Suppressor macrophage treated with lipopolysaccharide for 4 hours (primary cell): ENCODE results near the gene RPS19.
"Not testable (repeated sequence)": the region's sequence is repeated elsewhere in the genome, so short reads cannot be mapped to it uniquely, and the experiment has no call there.

Experiments used
- DNase-seq: peaks from one replicate; pipeline ENCODE4 v3.0.0-alpha.2; 2020

Gene RPS19

DNA sequence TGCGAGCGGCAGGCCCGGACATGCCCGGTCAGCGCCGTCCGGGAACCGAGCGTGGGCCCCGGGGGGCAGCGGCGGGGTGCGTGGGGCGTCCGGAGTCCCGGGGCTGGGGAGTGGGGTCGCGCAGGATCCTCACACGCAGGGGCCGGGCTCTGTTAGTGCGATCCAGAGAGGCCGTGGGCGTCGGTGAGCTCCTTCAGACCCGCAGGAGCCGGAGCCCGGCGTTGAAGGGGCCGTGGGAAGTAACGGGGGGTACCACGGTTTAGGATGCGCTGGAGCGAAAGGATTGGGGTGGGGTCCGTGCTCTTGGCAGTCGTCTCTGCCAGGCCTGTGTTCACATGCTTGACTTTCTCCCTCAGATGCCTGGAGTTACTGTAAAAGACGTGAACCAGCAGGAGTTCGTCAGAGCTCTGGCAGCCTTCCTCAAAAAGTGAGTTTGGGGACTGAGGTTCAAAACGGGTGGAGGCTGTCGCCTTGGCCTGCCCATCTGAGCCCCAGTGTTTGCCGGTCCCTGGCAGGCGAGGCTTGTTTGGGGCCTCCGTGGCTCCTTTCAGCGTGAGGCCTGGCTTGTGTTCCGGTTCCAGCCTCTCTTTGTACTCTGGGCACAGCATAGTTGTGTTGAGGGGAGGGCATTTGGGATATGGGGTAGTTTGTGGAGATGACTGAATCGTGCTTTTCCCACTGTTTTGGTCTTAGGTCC is 512 bp downstream of the RPS19 start:
- peak; percentile 25 for DNase-seq

DNA sequence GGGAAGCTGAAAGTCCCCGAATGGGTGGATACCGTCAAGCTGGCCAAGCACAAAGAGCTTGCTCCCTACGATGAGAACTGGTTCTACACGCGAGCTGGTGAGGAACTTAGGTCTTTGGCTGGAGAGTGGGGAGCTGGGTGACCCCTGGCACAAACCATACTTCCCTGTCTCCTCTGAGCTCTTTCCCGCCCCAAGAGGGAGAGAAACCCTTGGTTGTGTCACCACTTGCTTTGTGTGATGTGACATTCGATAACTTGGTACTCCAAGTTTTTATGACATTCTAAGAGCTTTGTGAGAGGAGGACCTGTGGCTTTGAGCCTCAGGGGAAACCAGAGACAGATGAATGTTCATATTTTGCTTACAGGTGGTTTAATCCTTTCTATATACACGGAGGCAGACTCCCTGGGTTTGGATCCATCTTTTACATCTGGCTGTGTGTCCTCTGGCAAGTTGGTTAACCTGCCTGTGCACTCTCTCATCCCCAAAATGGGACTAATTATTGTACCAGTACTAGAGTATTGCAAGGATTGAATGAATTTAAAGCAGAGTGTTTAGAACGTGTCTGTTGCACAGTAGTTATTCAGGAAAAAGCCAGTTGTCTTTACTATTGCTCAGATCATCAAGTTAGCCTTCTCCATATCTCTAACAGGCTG is 1.2 kb downstream of the RPS19 start:
- DNase-seq = no peak

DNA sequence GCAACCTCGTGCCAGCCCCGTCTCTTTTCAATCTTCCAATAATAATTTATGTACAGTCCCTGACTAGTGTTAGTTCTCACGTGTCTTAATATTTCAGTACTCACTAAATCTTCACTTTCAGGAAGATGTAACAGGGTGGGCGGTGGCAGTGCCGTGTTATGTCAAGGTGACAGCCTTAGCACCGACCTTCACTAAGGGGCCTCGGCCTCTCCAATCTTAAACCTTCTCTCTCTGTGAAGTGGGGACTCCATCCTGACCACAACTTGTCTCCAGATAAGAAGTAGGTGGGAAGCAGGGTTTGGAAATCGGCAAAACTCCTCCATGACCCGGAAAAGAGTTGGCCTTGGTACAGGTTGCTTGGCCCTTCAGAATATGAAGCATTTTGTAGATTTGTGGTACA is 1.8 kb downstream of the RPS19 start:
- no peak for DNase-seq

DNA sequence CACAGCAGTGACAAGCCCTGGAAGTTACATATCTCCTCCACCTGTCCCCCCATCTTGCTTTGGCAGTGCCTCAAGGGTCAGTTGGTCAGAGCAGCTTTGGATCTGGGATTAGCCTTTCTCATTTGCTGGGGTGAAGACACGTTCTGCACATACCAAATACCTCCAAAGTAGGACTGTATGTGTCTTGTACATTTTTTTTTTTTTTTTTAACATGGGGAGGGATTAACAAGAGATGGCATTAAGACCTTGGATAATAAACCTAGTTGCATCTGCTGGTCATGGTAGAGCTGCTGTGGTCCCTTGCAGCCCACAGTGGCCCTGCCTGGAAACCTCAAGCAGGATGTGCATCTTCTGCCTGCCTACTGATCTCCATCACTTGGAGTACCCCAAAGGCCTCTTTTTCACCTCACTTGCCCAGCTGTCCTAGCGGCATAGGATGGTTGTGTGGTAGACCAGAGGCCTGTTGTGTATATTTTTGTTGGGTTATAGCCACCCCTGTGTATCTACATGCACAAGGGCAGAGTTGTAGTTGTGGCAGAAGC is 2.5 kb downstream of the RPS19 start:
- no peak for DNase-seq

DNA sequence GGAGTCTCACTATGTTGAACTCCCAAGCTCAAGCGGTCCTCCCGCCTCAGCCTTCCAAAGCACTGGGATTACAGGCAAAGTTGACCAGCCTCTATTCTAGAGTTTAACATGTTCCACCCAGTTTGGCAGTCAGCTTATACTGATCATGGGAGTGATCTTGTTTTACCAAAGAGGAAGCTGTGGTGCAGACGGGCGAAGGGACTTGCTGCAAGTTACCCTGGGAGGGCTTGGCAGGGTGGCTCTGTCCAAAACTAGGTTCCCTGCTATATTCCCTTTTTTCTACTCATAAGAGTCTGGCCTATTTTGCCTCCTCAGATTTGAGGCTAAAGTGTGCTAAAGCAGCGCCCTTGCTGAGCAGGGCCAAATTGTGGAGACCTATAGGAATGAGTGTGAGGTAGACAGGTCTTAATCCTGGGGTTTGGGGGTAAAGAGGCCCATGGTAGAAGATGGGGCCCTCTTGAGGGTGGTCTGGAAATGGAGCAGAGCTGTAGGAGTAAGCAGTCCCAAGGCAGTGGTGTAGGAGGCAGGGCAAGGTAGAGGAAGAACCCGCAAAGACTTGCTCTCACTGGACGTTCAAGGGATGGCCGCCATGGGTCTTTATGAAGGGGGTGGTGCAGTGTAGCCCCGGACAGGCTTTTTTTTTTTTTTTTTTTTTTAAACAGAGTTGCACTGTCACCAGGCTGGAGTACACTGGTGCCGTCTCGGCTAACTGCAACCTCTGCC is 3.3 kb downstream of the RPS19 start:
- peak; percentile 23 for DNase-seq

DNA sequence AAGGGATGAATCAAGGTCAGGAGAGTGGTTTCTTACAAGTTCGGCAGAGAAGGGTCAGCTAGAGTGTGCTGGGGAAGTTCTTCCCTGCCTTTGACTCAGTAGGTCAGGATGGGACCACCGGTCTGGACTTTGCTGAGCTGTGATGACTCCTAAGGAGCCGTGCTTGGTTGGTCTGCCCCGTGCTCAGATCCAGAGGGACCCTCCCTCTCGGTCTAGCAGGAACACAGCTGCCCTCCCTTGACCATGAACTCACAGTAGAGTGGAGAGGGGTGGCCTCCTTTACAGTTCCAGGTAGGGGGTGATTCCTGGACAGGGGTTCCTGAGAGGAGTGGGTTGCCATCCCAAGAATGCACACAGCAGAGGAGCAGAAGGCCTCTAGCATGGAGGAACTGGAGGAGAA is 4.3 kb downstream of the RPS19 start:
- DNase-seq = no peak

DNA sequence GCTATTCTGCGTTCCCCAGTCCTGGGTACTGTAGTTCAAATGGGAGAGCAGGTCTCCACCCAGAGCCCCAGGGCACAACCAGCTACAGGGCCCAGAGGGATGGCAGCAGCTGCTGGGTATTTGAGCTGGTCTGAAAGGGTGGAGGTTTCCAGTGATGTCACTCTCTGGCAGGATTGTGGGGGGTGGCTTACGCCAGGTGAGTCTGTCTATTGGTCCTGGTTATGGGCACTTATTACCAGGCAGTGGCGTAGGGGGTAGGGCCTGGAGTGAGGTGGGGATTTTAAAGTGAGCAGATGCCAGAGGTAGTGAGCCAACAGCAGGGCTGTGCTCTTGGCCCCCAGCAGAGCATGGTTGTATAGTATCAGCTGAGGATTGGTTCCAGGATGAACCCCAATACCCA is 6.2 kb downstream of the RPS19 start:
- no peak for DNase-seq

DNA sequence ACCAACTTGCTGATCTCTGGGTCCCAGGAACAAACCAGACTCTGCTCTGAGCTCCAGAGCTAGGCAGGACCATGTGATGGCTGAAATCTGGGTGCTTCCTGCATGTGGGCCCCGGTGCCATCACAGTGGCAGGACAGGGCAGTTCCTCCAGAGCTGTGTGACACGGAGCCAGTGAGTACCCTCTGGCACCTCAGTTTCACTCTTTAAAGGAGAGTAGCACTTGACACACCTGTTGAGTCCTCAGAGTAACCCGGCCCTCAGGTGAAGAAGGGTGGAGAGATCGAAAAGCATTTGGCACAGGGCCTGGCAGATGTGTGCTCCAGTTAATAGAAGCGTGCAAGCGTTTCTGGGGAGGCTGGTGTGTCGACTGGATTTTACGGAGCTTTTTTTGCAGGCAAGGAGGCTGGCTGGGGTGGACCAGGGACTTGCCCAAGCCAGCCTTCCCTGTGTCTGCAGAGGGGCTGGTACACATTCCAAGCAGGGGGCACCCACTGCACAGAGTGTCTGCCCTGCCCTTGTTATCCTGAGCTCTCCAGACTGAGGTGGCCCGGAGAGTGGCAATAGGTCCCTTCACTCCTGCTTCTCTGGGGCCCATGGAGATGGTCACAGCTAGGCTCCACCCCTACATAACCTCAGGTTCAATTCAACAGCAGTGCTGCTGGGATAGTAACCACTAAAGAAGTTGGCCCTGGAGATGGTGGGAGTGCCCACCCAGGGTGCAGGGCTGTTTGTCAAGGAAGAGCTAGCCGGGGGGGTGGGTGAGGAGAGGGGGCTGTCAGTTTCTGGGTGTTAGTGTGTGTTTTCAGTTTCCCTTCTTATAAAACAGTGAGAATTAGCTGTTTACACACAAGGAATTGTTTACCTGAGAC is 8.3 kb downstream of the RPS19 start:
- no peak for DNase-seq

DNA sequence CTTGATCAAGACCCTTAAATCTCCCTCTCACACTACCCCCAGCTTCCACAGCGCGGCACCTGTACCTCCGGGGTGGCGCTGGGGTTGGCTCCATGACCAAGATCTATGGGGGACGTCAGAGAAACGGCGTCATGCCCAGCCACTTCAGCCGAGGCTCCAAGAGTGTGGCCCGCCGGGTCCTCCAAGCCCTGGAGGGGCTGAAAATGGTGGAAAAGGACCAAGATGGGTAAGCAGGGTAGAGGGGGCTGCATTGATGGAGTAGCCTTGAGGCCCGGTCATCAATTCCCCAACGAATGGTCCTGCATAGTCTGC is 8.9 kb downstream of the RPS19 start:
- no peak for DNase-seq

DNA sequence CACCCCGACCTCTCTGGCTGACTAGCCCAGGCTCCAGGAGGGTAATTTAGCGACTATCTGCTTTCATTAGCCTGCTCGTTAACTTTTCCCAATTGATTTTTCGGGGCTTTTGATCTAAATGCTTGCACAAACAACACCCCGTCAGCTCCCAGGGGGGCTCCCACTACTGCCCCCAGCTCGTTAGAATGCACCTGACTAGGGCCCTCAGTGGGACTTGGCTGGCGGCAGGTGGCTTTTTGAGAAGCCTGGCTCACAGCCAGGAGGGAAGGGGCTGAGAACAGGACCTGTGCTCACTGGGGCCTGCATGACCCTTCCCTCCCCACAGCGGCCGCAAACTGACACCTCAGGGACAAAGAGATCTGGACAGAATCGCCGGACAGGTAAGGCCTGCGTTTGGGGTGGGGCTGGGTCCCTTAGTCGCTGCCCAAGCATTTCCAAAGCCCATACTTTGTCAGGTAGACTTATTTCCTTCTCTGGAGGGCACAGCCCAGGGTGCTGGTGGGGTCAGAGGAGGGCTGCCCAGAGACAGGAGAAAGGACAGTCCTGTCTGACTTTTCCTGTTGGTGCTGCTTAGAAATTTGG is 9.4 kb downstream of the RPS19 start:
- no peak for DNase-seq

DNA sequence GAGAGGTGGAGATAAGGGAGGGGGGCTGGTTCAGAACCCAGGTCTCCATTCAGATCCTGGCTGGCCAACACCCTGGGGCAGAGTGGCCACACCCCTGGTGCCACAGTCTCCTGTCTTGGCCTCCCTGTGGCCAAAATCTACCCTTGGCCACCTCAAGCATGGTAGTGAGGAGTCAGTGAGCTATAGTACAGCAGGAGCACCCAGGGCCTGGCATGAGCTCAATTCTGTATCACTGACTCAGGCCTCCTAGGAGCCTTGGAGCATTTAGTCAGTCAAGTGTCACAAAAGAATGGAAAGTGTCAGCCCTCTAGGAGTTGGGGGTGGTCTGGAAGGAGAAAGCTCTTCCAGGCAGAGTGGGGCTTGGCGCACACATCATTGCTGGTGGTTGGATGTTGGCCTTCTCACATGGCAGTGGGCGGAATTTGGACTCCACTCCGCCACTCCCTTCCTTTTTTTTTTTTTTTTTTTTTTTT is 10.4 kb downstream of the RPS19 start:
- peak; percentile 23 for DNase-seq

DNA sequence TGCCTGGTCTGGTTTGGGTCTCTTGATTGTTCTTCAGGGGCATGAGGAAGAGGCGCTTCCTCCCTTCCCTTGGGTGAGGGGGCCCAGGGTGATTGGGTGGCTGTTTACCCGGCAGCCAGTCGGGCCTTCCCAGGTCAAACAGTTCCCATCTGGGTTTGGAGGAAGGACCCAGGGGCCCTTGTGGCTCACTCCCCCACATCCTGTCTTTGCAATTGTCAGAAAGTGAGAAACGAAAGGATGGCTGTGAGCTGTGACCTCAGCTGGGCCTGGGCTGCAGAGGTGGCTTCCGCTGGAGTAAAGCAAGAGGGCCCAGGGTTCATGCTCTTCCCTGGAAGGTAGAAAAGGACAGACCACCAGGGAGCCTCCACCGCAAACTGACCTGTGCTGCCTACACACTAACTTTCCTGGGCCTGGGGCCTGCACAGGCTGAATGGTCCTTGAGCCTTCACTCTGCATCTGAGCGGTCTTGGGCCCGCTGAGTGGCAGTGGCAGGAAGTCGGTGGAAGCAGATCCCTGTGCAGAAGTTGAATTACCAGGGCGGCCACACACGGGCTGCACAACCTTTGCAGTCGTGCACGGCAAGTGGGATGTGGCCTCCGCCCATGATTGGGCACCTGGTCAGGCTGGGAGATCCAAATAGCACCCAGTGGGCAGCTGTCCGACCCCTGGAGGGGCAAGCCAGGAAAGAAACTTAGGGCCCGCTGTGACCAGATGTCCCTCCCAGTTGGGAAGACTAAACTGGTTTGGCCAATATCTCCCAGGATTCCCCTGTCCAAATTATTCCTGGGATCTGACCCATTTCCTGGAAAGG is 11.7 kb downstream of the RPS19 start:
- peak; percentile 72 for DNase-seq

DNA sequence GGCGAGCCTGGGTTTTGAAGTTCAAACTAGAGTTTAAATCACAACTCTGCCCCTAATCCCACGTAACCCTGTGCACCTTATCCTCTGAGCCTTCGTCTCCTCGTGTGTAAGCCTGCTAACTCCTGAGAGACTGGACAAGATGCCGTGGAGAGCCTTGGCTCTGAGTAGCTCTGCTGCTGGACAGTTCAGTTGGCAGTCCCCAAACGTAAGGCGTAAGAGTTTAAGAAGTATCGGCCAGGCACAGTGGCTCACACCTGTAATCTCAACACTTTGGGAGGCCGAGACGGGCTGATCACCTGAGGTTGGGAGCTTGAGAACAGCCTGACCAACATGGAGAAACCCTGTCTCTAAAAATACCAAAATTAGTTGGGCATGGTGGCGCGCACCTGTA is 12.3 kb downstream of the RPS19 start:
- DNase-seq = no peak

DNA sequence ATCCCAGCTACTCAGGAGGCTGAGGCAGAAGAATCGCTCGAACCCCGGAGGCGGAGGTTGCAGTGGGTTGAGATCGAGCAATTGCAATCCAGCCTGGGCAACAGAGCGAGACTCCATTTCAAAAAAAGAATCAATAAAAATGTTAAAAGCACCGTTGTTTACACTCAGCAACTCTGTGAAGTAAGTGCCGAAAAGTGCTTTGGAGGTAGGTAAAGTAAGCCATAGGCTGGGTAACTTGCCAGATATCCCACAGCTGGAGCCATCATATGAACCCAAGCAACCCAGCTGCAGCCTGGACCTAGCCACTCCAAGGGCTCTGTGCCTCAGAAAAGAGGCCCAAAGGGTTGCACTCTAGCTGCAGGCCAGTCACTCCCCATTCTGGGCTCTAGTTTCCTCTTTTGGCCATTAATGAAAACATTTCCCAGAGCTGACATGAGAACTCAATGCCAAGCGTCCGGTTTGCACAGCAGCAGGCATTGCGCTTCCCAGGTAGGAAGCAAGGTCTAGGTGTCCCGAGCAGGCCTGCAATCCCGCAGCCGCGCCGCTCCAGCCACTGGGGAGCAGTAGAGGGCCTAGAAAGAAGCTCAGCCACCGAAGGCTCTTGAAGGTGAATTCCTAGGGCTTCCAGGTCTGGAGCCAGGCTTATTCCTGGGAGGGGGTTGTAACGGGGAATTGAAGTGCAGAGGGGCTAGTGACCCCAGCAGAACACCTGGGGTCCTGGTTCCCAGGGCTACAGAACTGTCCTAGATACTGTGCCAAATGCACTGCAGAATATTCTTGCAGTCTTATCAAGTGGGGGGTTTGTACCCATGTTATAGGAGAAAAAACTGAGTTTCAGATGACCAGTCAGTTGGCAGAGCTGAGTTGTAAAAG is 13.0 kb downstream of the RPS19 start:
- DNase-seq = peak; percentile 55

DNA sequence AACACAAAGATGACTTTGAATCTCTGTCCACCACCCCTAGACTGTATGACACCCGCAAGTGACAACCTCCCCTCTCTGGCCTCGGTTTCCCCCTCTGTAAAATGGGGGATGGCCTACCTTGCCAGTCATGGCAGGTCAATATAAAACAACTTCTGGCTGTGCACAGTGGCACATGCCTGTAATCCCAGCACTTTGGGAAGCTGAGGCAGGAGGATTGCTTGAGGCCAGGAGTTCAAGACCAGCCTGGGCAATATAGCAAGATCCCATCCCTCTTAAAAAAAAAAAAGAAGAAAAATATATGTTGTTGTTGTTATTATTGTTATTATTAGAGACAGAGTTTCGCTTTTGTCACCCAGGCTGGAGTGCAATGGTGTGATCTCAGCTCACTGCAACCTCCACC is 15.9 kb downstream of the RPS19 start:
- not testable (repeated sequence) for DNase-seq

DNA sequence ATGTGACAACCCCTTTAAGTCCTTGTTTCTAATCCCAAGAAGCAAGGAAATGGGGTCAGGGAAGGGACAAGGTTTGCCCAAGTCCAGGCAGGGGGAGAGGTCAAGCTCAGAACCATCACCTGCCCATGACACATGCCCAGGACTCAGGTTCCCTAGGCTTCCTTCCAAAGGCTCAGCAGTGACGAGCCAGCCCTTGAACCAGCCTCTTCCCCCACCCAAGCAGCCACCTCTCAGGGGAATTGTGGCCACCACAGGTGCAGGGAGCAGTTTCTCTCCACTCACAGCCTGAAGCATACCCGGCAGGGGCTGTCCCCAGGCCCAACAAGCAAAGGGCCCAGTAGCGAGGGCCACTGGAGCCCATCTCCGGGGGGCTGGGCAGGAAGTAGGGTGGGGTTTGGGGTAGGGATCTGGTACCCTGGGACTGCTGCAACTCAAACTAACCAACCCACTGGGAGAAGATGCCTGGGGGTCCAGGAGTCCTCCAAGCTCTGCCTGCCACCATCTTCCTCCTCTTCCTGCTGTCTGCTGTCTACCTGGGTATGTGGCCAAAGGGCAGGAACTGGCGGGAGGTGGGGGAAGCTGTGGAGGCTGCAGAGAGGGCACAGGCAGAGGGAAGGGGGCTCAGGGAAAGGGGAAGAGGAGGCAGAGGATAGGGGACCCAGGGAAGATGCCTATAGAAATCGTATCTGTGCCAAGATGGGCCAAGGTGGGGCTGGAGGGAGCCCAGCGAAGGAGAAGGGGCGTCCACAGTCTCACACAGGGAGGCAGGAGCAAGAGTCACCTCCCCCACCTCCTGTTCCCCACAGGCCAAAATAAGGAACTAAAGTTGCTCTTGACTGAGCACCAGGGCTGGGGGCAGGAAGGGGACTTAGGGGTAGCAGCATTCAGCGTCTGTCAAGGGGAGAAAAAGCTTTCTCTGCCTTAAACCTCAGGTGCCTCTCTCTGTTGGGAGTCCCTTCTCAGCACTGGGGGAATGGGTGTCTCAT is 17.1 kb downstream of the RPS19 start, which contains the start of gene CD79A:
Gene CD79A (plus strand): TSS at position 433 of the 986 bp plus-strand sequence. CDS start 26 bp downstream, at position 459.
- DNase-seq = peak; percentile 40

DNA sequence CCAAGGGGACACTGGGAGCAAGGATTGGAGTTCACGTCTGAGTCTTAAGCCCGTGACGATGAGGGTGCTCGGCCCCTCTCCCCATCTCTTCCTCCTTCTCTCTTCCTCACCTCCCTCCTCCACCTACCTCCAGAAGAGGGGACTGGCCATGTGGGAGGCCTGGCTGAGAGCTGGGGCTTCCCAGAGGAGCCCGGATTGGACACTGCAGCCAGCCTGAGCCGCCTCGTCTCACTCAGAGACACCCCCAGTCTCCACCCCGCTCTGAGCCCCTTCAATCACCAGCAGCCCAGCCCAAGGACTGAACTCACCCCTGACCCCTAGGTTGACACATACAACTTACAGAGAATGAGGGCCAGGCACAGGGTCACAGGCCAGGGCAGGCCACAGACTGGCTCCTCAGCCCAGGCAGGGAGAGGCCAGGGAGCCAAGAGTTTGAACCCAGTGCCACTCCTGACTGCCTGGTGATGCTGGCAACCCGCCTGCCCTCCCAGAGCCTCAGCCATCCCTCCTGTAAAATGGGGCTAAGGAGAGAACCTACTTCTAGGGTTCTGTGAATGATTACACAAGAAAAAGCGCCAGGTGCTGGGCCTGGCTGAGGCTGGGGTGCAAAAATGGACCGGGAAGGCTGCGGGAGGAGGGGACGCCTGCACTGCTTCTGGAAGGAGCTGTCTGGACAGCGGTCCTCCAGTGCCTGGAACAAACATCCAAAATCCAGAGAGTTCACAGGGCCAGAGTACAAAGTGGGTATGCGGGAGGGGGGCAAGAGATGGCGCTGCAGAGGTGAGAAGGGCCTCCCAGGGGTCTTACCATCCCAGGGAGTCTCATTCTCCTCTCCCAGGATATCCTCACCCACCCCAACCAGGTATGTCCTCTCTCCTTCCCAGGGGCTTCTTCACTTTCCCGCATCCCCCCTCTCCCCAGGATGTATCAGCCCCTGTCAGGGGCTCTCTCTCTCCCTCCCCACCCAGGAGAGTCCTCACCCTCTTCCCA is 18.2 kb downstream of the RPS19 start:
- peak; percentile 34 for DNase-seq

DNA sequence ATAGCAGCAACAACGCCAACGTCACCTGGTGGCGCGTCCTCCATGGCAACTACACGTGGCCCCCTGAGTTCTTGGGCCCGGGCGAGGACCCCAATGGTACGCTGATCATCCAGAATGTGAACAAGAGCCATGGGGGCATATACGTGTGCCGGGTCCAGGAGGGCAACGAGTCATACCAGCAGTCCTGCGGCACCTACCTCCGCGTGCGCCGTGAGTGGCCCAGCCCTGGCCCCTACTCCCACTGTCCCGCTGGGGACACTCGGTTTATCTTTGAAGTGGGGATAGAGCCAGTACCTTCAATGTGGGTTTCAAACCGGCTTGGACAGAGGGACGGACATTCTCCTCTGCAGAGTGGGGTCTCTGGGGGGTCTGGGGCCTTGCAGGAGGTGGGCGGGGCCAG is 19.0 kb downstream of the RPS19 start:
- DNase-seq = no peak
